NAMALWA (cell line): ENCODE measurements around the gene EFNB2.

Experiments used
- DNase-seq: peaks from one replicate; pipeline ENCODE4 v3.0.0-alpha.2; 2015; ENCODE audit warnings: low spot score

The EFNB2 gene

DNA sequence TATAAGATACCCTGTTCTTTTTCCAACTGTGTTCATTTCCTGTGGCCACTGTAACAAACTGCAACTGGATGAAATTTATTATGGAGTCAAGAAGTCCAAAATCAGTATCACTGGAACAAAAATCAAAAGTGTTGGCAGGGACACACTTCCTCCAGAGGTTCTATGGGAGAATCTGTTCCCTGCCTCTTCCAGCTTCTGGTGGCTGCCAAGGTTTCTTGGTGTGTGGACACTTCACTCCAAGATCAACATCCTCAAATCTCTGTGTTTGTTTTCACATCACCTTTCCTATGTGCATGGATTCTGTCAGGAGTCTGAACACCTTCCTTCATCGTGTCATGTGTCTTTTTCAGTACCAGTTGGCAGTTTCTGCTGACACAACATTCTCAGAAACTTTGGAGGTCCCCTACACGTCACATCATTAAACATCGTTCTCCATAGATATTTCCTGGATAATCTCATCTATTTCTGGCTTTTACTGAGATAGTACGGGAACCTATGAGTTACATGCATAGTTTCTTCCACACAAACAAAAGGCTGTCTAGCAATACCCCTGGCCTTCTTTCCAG, 15.2 kb upstream of the EFNB2 start:
- no peak for DNase-seq

GRCh38 chr13:106548064-106548696, 12.7 kb upstream of the EFNB2 start:
- DNase-seq, result no peak

- DNase-seq, result no peak
Observed at GRCh38 chr13:106541826-106542225, 6.4 kb upstream of the EFNB2 start.

GRCh38 chr13:106540613-106541012, 5.2 kb upstream of the EFNB2 start:
- DNase-seq, result no peak

DNA sequence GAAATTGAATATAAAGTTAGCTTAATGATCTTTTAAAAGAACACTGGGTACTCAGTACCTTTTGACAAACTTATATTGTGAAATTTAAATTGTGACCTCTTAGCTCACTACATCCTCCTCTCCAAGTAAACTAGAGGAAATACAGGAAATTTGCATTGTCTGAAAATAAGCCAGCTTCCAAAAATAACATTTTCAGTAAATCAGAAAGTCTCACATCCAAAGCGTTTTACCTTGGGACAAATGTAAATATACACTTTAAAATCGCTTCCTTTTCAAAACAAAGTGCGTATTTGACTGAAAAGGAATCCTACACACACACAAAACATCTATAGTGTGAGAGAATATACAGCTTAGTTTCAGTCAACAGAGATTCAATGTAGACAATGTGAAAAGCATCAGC, 2.1 kb upstream of the EFNB2 start:
- DNase-seq, result no peak

DNA sequence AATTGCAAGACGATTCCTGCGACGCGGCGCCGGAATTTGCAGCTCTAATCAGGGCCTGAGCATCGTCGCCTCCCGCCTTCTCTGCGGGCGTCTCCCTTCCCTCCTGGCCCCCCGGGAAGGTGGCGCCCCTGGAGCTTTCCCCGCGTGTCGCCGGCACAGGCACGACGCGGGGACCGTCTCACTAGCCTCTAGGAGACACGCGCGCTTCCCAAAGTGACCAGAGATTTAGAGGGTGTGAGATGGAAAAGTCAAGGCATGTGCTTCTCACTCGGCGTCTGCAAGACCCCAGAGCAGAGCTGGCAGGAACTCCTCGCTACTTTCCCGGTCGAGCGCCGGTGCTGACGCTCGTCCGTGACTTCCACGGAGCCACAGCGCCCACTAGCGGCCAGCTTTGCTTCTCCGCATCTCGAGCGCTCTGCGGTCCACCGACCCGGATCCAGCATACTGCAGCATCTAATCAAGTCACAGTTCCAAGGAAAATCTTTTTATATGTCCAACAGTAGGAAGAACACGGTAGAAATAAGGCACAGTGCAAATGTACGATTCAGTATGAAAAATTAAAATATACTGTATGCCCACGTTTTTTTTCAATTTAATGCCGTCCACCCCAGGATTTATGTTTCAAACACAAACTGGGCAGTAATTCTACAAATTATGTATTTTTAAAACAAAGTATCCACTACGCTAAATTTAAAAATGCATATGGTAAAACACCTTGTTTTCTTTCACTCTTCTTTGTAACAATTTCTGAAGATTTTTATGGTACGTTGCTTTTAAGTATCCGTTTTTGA, 977 bp upstream of the EFNB2 start:
- peak; percentile 81 for DNase-seq

GRCh38 chr13:106534639-106535551, 567 bp downstream of the EFNB2 start:
- DNase-seq, result no peak

- DNase-seq, result no peak
Observed at GRCh38 chr13:106533943-106534638, 1.4 kb downstream of the EFNB2 start.

- no peak for DNase-seq
Observed at GRCh38 chr13:106533101-106533942, 2.1 kb downstream of the EFNB2 start.

DNA sequence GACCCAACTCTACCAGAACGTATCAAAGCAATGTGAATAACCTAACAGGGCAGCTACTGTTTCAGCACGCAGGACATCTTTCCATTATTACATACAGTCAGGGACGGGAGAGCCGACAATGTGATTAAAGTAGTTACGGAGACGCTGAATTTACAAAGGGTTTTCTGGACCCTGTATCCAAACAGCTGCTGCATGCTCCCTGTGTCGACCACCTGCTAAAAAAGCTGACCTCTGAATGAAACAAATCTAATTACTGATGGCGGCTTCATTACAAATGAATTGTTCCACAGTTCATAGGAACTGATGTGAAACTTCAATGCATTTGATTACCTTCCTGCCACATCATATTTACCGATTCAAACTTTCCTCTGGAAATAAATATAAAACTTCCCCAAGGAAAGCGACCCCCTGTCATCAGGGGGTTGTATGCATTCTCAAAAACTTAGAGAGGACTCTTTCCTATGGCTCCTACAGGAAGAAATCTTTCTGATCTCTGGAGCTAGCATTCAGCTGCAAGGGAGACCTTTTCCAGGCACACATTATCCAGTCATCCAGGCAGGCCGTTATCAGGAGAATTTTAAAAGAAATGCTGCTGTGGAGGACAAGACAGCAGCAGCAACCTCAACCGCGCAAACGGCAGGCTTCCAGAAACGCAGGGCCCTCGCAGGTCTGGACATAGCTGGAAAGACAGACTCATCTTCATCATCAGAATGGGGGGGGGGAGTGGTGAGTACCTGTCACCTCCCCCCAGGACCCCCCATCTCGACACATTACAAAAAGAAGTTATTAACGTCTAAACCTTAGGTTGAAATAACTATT, 3.1 kb downstream of the EFNB2 start:
- no peak for DNase-seq

- no peak for DNase-seq
Observed at GRCh38 chr13:106530980-106531481, 4.4 kb downstream of the EFNB2 start.

GRCh38 chr13:106530171-106530851, 5.2 kb downstream of the EFNB2 start:
- no peak for DNase-seq

- DNase-seq, result no peak
Observed at GRCh38 chr13:106529415-106530170, 5.9 kb downstream of the EFNB2 start.

DNA sequence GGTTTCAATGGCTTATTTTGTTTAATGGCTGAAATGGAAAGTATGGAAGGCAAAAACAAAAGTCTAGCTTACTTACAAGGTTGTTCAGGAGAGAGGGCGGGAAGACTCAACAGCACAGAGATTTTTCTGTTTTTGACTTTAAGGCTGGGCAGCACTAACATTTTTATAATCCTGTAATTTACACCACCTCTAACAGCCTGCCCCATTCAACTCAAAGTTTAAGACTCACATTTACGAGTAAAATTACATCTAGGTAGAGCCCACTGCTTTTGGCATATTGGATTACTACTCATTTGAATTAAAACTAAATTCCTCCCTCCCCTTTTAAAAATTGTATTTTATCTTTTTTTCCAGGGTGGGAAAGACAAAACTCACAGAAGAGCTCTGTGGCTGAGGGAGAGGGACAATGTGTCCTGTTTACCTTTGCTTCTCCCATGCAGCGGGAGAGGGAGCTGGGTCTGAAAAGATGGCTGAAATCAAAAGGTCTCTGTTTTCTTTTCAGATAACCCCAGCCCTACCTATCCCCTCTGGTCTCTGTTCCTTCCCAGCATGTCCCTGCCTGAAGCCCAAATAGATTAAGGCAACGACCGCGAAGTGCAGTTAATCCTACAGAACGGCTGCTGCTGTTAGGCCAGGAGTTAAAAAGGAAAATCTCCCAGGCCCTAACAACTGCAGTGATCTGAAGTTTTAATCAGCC, 6.6 kb downstream of the EFNB2 start:
- no peak for DNase-seq

DNA sequence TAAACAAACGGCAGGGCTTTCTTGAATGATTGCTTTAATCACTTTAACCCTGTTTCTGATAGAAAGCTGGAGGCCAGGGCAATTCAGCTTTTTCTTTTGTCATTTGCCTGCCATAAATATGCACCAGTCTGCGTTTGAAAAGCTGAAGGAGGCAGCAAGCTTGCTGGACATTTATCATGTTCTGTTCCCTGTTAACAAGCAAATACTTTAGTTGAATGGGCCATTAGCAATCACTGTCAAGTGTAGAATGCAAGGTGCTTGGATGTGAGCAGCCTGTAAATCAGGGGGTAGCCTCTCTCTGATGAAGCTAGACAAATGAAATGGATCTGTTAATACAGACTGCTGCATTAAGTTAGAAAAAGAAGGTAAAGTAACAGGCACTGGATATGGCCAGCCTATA, 7.6 kb downstream of the EFNB2 start:
- no peak for DNase-seq

DNA sequence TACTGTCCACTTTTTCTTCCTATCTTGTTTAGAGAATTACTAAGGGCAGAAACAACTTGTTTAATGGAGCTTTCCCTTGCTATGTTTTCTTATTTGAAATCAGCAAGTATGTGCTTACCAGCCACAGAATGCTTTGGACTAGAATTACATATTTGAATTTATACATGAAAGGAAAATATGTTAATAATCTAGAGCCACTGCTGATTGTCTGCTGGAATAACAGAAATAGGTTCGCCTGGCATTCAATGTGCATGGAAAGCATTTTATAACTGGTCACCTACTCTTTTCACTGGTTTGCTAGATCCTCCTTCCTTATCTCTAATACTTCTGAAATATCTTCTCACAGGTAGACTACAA, 8.0 kb downstream of the EFNB2 start:
- no peak for DNase-seq

GRCh38 chr13:106526738-106527444, 8.6 kb downstream of the EFNB2 start:
- no peak for DNase-seq
